ENCODE measurements around the gene ESAM. TPM values are rescaled to one million over a fixed set of nuclear protein-coding genes. Genes with fewer than 3 reads are reported as not detected.

The ESAM gene
- total RNA-seq, 1 donor from 2014 or later = 9.9 TPM

- no peak for TF ChIP-seq CTCF (conservative IDR thresholded peaks at IDR 0.05; ENCODE audit: low read depth, low read length)
- DNase-seq (ENCODE audit: low read depth) = no peak
- H3K4me3 ChIP-seq (ENCODE audit: low read depth, low read length) = no peak overlapping the region
Measured at GRCh38 chr11:124752471-124753102, 9.5 kb downstream of the ESAM start.

DNA sequence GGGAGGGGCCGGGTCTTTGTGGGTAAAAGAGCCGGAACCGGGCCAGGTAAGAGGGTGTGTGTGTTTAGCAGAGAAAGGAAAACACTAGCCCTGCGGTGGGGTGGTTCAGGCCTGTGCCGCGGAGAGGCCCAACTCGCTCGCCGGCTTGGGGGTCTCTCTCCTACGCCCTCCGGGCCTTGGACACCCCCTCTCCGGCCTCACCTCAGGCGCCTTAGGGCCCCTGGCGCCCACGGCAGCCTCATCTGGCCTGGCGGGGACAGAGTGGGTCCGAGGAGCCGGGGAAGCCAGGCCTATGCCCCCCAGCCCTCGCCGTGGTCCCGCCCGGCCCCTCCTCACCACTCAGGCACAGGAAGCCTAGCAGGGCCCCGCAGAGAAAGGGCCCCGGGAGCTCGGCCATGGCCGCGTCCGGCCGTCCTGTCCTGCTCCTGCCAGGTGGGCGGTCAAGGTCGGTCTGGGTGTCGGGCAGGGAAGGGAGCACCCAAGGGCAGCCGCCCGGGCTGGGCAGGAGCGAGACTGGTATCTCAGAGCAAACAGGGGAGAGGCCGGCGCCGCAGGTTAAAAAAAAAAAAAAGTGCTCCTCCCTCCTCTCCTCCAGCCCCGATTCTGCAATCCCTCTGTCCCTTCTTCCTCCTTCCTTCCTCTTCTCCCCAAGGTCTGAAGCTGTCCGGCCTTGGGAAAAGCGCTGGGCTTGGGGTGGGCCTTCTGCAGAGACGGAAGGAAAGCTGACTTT lies 10.2 kb downstream of the ESAM start, which contains the start of gene VSIG2:
Gene VSIG2, minus strand, starts transcription at position 515 of the 730 bp plus-strand sequence. Its CDS starts 118 bp downstream, at position 397.
- no peak for DNase-seq (ENCODE audit: low read depth)
- no peak within 1 kb of the TSS for H3K4me3 ChIP-seq (ENCODE audit: low read depth, low read length)
- no peak for TF ChIP-seq CTCF (conservative IDR thresholded peaks at IDR 0.05; ENCODE audit: low read depth, low read length)

- DNase-seq (ENCODE audit: low read depth) = no peak
- TF ChIP-seq CTCF (conservative IDR thresholded peaks at IDR 0.05; ENCODE audit: low read depth, low read length) = no peak
- no peak overlapping the region for H3K4me3 ChIP-seq (ENCODE audit: low read depth, low read length)
Measured at GRCh38 chr11:124751391-124751740, 10.7 kb downstream of the ESAM start.

DNA sequence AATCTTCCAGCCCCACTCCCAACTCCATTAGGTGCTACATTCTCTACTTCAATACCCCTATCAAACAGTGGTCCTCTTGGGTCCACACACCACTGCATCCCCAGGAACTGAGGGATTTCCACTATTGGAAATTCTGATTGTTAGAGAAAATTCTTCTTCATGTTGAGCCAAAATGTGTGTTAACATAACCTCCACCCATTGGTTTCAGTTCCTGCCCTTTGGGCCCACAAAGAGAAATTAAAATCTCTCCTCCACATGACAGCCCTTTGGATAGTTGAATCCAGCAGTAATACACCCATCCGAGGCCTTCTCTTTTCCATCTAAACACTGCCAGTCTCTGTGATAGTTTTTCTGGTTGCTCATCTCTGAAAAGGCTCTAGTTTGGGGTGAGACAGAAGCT lies 12.2 kb downstream of the ESAM start:
- no peak overlapping the region for H3K4me3 ChIP-seq (ENCODE audit: low read depth, low read length)
- DNase-seq (ENCODE audit: low read depth) = no peak

GRCh38 chr11:124748481-124749343 lies 13.4 kb downstream of the ESAM start:
- DNase-seq (ENCODE audit: low read depth) = no peak
- no peak overlapping the region for H3K4me3 ChIP-seq (ENCODE audit: low read depth, low read length)
- TF ChIP-seq CTCF (conservative IDR thresholded peaks at IDR 0.05; ENCODE audit: low read depth, low read length) = no peak

More for the DNA sequence above, 12.2 kb downstream of the ESAM start:
- TF ChIP-seq CTCF (conservative IDR thresholded peaks at IDR 0.05; ENCODE audit: low read depth, low read length) = no peak

DNA sequence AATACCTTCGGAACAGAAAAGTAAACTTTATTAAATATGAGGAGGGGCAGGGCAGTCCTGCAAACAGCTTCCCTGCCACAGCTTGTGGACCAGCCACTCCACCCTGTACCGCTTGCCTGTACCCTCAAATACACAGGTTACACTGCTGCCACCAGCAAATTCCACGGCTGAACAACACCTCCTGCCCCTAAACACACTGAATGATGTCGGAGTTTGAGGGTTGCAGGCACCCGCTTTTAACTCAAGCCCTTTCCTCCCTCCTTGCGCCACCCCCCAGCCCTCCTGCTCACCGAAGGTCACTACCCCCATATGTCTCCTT lies 14.0 kb downstream of the ESAM start:
- DNase-seq (ENCODE audit: low read depth) = no peak
- H3K4me3 ChIP-seq (ENCODE audit: low read depth, low read length) = no peak overlapping the region
- TF ChIP-seq CTCF (conservative IDR thresholded peaks at IDR 0.05; ENCODE audit: low read depth, low read length) = no peak

All from epithelial cell of proximal tubule (primary cell).